KBM-7 (cell line): ENCODE results near the gene FOXK1.

Source experiments
- DNase-seq: peaks from one replicate; pipeline ENCODE4 v3.0.0-alpha.2; 2015
- in situ Hi-C: fragments of 300-500 bp; cut with MboI; formaldehyde crosslinking; loops from 2 replicates; pipeline ENCODE4 v1.14.3; 2020; ENCODE audit warnings: low sequenced_read_pairs, low pct_unique_long_range_greater_than_20kb, mixed read lengths

Gene FOXK1

GRCh38 chr7:4803397-4804241 lies 121.5 kb downstream of the FOXK1 start:
- in situ Hi-C loops, result loop anchor here (25.0 kb wide), 1 partner anchor 284 kb away; no protein-coding TSS in a partner anchor
- DNase-seq, result no peak

GRCh38 chr7:4805110-4805983 lies 123.3 kb downstream of the FOXK1 start:
- in situ Hi-C loops, result loop anchor here (25.0 kb wide), 1 partner anchor 282 kb away; no protein-coding TSS in a partner anchor
- DNase-seq, result no peak

GRCh38 chr7:4805984-4806300 lies 123.8 kb downstream of the FOXK1 start:
- in situ Hi-C loops, result loop anchor here (25.0 kb wide), 1 partner anchor 281 kb away; no protein-coding TSS in a partner anchor
- no peak for DNase-seq

- in situ Hi-C loops, result loop anchor here (25.0 kb wide), 1 partner anchor 280 kb away; no protein-coding TSS in a partner anchor
- DNase-seq, result no peak
These were observed 125.0 kb downstream of the FOXK1 start for GRCh38 chr7:4806983-4807597.

- no peak for DNase-seq
- in situ Hi-C loops, result loop anchor here (25.0 kb wide), 1 partner anchor 280 kb away; no protein-coding TSS in a partner anchor
These were observed 125.5 kb downstream of the FOXK1 start for GRCh38 chr7:4807598-4808016.

- in situ Hi-C loops, result loop anchor here (25.0 kb wide), 1 partner anchor 279 kb away; no protein-coding TSS in a partner anchor
- no peak for DNase-seq
These were observed 125.9 kb downstream of the FOXK1 start for GRCh38 chr7:4808026-4808425.

- DNase-seq, result no peak
- in situ Hi-C loops, result loop anchor here (25.0 kb wide), 1 partner anchor 279 kb away; no protein-coding TSS in a partner anchor
These were observed 126.5 kb downstream of the FOXK1 start for GRCh38 chr7:4808565-4808964.

- DNase-seq, result peak; percentile 40
- in situ Hi-C loops, result loop anchor here (25.0 kb wide), 1 partner anchor 278 kb away; no protein-coding TSS in a partner anchor
These were observed 127.0 kb downstream of the FOXK1 start for GRCh38 chr7:4809091-4809591.

GRCh38 chr7:4809666-4810065 lies 127.6 kb downstream of the FOXK1 start:
- no peak for DNase-seq
- in situ Hi-C loops, result loop anchor here (25.0 kb wide), 1 partner anchor 278 kb away; no protein-coding TSS in a partner anchor

- DNase-seq, result no peak
- in situ Hi-C loops, result loop anchor here (25.0 kb wide), 1 partner anchor 273 kb away; no protein-coding TSS in a partner anchor
These were observed 132.3 kb downstream of the FOXK1 start for GRCh38 chr7:4814433-4814832.

- DNase-seq, result no peak
- in situ Hi-C loops, result loop anchor here (25.0 kb wide), 1 partner anchor 272 kb away; no protein-coding TSS in a partner anchor
These were observed 133.0 kb downstream of the FOXK1 start for GRCh38 chr7:4815121-4815520.

- in situ Hi-C loops, result loop anchor here (25.0 kb wide), 1 partner anchor 271 kb away; no protein-coding TSS in a partner anchor
- no peak for DNase-seq
These were observed 133.7 kb downstream of the FOXK1 start for GRCh38 chr7:4815609-4816418.

- in situ Hi-C loops, result loop anchor here (25.0 kb wide), 1 partner anchor 271 kb away; no protein-coding TSS in a partner anchor
- no peak for DNase-seq
These were observed 134.5 kb downstream of the FOXK1 start for GRCh38 chr7:4816419-4817080.

- in situ Hi-C loops, result loop anchor here (25.0 kb wide), 1 partner anchor 270 kb away; no protein-coding TSS in a partner anchor
- no peak for DNase-seq
These were observed 135.2 kb downstream of the FOXK1 start for GRCh38 chr7:4817178-4817901.

- no peak for DNase-seq
- in situ Hi-C loops, result loop anchor here (25.0 kb wide), 1 partner anchor 269 kb away; no protein-coding TSS in a partner anchor
These were observed 136.1 kb downstream of the FOXK1 start for GRCh38 chr7:4818000-4818794.
